Activated T-helper 1 cell treated with anti-CD3 and anti-CD28 coated beads, Interleukin-2, amount 50 U/mL, for 16 hours (primary cell): Measurements from ENCODE around the gene TMEM134.

Source experiments
- DNase-seq, 2 donors: peaks; one replicate each; pipeline ENCODE4 v3.0.0-alpha.2; 2020; ENCODE audit warnings: low read depth in 1 of 2, low spot score in 1 of 2

Gene TMEM134

GRCh38 chr11:67463680-67464410, 5.2 kb downstream of the TMEM134 start:
- DNase-seq: no peak

- DNase-seq: no peak
These were observed 5.9 kb downstream of the TMEM134 start for GRCh38 chr11:67463186-67463585.

- no peak for DNase-seq
These were observed 10.8 kb downstream of the TMEM134 start for GRCh38 chr11:67458266-67458665.

- DNase-seq: no peak
These were observed 11.6 kb downstream of the TMEM134 start for GRCh38 chr11:67457453-67457852.

GRCh38 chr11:67456068-67456705, 12.9 kb downstream of the TMEM134 start:
- DNase-seq: no peak

GRCh38 chr11:67455054-67455453, 14.0 kb downstream of the TMEM134 start, which contains the start of gene CABP4:
Gene CABP4 (plus strand): TSS chr11:67455354. CDS start chr11:67455424, 70 bp downstream.
- no peak for DNase-seq

- no peak for DNase-seq
These were observed 15.0 kb downstream of the TMEM134 start for GRCh38 chr11:67453816-67454732.

GRCh38 chr11:67452141-67452952, 16.7 kb downstream of the TMEM134 start, which contains the start of gene GPR152:
Gene GPR152 (minus strand): TSS chr11:67452729. CDS start chr11:67452724, 5 bp downstream.
- no peak for DNase-seq

- no peak for DNase-seq
These were observed 17.4 kb downstream of the TMEM134 start for GRCh38 chr11:67451658-67451976.

GRCh38 chr11:67450796-67451657, 18.0 kb downstream of the TMEM134 start:
- no peak for DNase-seq

- DNase-seq: no peak
These were observed 19.8 kb downstream of the TMEM134 start for GRCh38 chr11:67449116-67449844.

- DNase-seq: no peak
These were observed 20.8 kb downstream of the TMEM134 start for GRCh38 chr11:67448220-67448609.

GRCh38 chr11:67445515-67445914, 23.5 kb downstream of the TMEM134 start:
- no peak for DNase-seq

- DNase-seq: no peak
These were observed 26.3 kb downstream of the TMEM134 start for GRCh38 chr11:67442504-67443404.

- no peak for DNase-seq
These were observed 27.2 kb downstream of the TMEM134 start for GRCh38 chr11:67441731-67442351.

GRCh38 chr11:67441098-67441563, 27.9 kb downstream of the TMEM134 start:
- no peak for DNase-seq

GRCh38 chr11:67440229-67441097, 28.6 kb downstream of the TMEM134 start:
- no peak for DNase-seq
